IMR-90 (cell line): Measurements from ENCODE around the gene CNP.

Experiments
- CEBPB ChIP-seq: IDR thresholded peaks from 2 replicates; pipeline ENCODE4 v1.6.1; 2012; ENCODE audit warnings: low read depth, low read length, improper control_type of control experiment
- CHD1 ChIP-seq: IDR thresholded peaks from 2 replicates; pipeline ENCODE4 v1.6.1; 2012; ENCODE audit warnings: low read depth, low read length, improper control_type of control experiment
- CTCF ChIP-seq: conservative IDR thresholded peaks from 2 replicates; pipeline ENCODE4 v1.5.1; 2012; ENCODE audit warnings: mild to moderate bottlenecking, low read depth, low read length, improper control_type of control experiment
- ELK1 ChIP-seq: fragments of 150-350 bp; IDR thresholded peaks from 2 replicates; pipeline ENCODE4 v1.6.1; 2016; ENCODE audit warnings: low read depth, mild to moderate bottlenecking, low read length, moderate library complexity, borderline replicate concordance
- FOS ChIP-seq: fragments of 150-350 bp; IDR thresholded peaks from 2 replicates; pipeline ENCODE4 v1.6.1; 2016; ENCODE audit warnings: low read depth, low read length
- MAZ ChIP-seq: IDR thresholded peaks from 2 replicates; pipeline ENCODE4 v1.6.1; 2012; ENCODE audit warnings: low read depth, mild to moderate bottlenecking, low read length, improper control_type of control experiment, moderate library complexity, borderline replicate concordance
- MXI1 ChIP-seq: IDR thresholded peaks from 2 replicates; pipeline ENCODE4 v1.6.1; 2012; ENCODE audit warnings: low read depth, mild to moderate bottlenecking, low read length, moderate library complexity, borderline replicate concordance
- POLR2A ChIP-seq: IDR thresholded peaks from 2 replicates; pipeline ENCODE4 v1.6.1; 2012; ENCODE audit warnings: mild to moderate bottlenecking, low read depth, low read length
- RAD21 ChIP-seq: IDR thresholded peaks from 2 replicates; pipeline ENCODE4 v1.6.1; 2012; ENCODE audit warnings: low read length, improper control_type of control experiment
- RCOR1 ChIP-seq: IDR thresholded peaks from 2 replicates; pipeline ENCODE4 v1.6.1; 2012; ENCODE audit warnings: mild to moderate bottlenecking, low read length, improper control_type of control experiment; ENCODE audit not compliant: insufficient replicate concordance
- SMC3 ChIP-seq: fragments of 150-350 bp; IDR thresholded peaks from 2 replicates; pipeline ENCODE4 v1.6.1; 2016; ENCODE audit warnings: low read depth, mild to moderate bottlenecking, antibody characterized with exemption, low read length, moderate library complexity

GRCh38 chr17:42010898-42011516 is 44.4 kb downstream of the CNP start:
- TF ChIP-seq CTCF (no peak), RAD21 (no peak), MAZ (no peak), POLR2A (no peak), MXI1 (no peak), CEBPB (no peak), ELK1 (no peak), FOS (no peak), CHD1 (no peak), SMC3 (no peak), RCOR1 (no peak)
